AG09309 (cell line): ENCODE results near the gene VSIG10L.

ENCODE experiments used
- DNase-seq: peaks from one replicate; pipeline ENCODE4 v3.0.0-alpha.2; 2010; ENCODE audit warnings: low read depth
- H3K4me3 ChIP-seq: 2 replicates; pipeline ENCODE4 v1.5.1; 2011; ENCODE audit warnings: mild to moderate bottlenecking, low read depth, low read length, moderate library complexity; ENCODE audit not compliant: control insufficient read depth
- CTCF ChIP-seq: IDR thresholded peaks from 2 replicates; pipeline ENCODE4 v1.5.1; 2011; ENCODE audit warnings: mild to moderate bottlenecking, low read depth, low read length, inconsistent platforms; ENCODE audit not compliant: insufficient read depth, control insufficient read depth; ENCODE audit errors: missing control alignments

Gene VSIG10L

GRCh38 chr19:51323481-51324166, 18.3 kb downstream of the VSIG10L start:
- H3K4me3 ChIP-seq = no peak overlapping the region
- no peak for TF ChIP-seq CTCF
- DNase-seq = no peak

GRCh38 chr19:51321799-51322198, 20.1 kb downstream of the VSIG10L start:
- DNase-seq = no peak
- no peak for TF ChIP-seq CTCF
- no peak overlapping the region for H3K4me3 ChIP-seq

- no peak for DNase-seq
- no peak for TF ChIP-seq CTCF
- no peak overlapping the region for H3K4me3 ChIP-seq
Observed at GRCh38 chr19:51320280-51320657, 21.7 kb downstream of the VSIG10L start.

GRCh38 chr19:51319649-51320279, 22.2 kb downstream of the VSIG10L start:
- no peak overlapping the region for H3K4me3 ChIP-seq
- no peak for DNase-seq
- no peak for TF ChIP-seq CTCF

GRCh38 chr19:51318687-51319648, 23.0 kb downstream of the VSIG10L start:
- TF ChIP-seq CTCF = no peak
- no peak overlapping the region for H3K4me3 ChIP-seq
- no peak for DNase-seq

GRCh38 chr19:51317968-51318367, 24.0 kb downstream of the VSIG10L start:
- TF ChIP-seq CTCF = no peak
- no peak overlapping the region for H3K4me3 ChIP-seq
- no peak for DNase-seq
